ENCODE data around the gene PPP1R13B.

The PPP1R13B gene

DNA sequence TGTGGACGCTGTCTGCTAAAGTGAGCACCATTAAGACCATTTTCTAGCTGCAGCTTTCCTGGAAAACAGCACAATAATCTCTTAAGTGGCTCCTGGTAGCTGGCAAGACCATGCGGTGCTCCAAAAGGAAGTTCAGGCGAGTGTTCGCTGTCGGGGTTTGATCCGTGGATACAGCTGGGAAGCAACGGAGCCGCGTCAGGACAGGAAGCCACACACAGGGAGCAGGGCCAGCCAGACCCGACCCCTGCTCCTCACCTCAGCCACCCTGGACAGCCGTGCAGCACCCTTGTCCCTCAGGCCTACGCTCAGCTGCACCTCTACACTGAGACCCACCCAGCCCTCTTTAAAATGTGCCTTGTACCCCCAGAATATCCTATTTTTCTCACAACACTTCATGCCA is 112.4 kb downstream of the PPP1R13B start:
- TF ChIP-seq POLR2AphosphoS5 (IDR thresholded peaks at IDR 0.05; ENCODE audit: low read depth, low read length) (no peak), TAF1 (IDR thresholded peaks at IDR 0.05; ENCODE audit: borderline replicate concordance, insufficient read depth, low read length) (no peak), FOXP2 (optimal IDR thresholded peaks at IDR 0.05; ENCODE audit: borderline replicate concordance, extremely low read depth, extremely low read length, insufficient read depth) (no peak), SIN3A (IDR thresholded peaks at IDR 0.05; ENCODE audit: borderline replicate concordance, insufficient read depth, low read length) (no peak)
- TF ChIP-seq, protein P1, sequence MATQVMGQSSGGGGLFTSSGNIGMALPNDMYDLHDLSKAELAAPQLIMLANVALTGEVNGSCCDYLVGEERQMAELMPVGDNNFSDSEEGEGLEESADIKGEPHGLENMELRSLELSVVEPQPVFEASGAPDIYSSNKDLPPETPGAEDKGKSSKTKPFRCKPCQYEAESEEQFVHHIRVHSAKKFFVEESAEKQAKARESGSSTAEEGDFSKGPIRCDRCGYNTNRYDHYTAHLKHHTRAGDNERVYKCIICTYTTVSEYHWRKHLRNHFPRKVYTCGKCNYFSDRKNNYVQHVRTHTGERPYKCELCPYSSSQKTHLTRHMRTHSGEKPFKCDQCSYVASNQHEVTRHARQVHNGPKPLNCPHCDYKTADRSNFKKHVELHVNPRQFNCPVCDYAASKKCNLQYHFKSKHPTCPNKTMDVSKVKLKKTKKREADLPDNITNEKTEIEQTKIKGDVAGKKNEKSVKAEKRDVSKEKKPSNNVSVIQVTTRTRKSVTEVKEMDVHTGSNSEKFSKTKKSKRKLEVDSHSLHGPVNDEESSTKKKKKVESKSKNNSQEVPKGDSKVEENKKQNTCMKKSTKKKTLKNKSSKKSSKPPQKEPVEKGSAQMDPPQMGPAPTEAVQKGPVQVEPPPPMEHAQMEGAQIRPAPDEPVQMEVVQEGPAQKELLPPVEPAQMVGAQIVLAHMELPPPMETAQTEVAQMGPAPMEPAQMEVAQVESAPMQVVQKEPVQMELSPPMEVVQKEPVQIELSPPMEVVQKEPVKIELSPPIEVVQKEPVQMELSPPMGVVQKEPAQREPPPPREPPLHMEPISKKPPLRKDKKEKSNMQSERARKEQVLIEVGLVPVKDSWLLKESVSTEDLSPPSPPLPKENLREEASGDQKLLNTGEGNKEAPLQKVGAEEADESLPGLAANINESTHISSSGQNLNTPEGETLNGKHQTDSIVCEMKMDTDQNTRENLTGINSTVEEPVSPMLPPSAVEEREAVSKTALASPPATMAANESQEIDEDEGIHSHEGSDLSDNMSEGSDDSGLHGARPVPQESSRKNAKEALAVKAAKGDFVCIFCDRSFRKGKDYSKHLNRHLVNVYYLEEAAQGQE (IDR thresholded peaks at IDR 0.05; ENCODE audit: insufficient read depth in 1 of 2, low read depth in 2 of 2, low read length in 2 of 2), result no peak

DNA sequence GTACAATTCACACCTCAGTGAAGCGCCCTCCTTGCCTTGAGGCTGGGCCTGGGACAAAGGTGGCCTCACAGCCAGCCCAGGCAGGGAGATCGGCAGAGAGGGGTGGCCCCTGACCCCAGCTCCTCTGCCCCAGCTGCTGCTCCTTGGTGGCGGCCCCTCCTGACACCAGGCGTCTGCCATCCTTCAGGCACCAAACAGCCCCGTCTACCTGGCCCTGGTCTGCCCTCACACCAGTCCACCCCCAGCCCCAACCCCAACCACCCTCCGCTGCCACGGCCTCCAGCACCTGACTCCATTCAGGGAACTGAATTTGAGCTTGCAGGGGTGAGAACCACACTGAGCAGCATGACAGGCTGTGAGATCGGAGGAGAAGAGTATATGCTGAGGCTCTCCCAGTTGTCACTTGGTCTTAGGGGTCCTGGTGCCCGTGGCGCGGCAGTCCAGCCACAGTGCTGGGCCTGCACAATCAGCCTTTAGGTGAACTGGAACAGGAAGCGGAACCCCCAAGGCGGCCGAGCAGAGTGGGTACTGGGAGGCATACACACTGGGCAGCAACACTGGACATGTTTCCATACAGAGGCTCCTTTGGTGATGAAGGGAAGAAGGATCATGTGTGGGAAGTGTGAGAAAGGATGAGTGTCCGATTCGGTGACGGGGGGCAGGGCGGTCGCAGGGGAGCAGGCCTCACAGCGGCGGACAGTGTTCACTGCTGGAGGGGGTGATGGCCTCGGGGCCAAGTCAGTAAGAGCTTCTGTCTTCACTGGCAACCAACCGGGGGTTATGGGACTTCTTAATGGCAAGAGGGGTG is 113.1 kb downstream of the PPP1R13B start:
- TF ChIP-seq SIN3A (IDR thresholded peaks at IDR 0.05; ENCODE audit: borderline replicate concordance, insufficient read depth, low read length), result no peak
- no peak for TF ChIP-seq TAF1 (IDR thresholded peaks at IDR 0.05; ENCODE audit: borderline replicate concordance, insufficient read depth, low read length)
- TF ChIP-seq, protein P1 (IDR thresholded peaks at IDR 0.05; ENCODE audit: insufficient read depth in 1 of 2, low read depth in 2 of 2, low read length in 2 of 2), result no peak

DNA sequence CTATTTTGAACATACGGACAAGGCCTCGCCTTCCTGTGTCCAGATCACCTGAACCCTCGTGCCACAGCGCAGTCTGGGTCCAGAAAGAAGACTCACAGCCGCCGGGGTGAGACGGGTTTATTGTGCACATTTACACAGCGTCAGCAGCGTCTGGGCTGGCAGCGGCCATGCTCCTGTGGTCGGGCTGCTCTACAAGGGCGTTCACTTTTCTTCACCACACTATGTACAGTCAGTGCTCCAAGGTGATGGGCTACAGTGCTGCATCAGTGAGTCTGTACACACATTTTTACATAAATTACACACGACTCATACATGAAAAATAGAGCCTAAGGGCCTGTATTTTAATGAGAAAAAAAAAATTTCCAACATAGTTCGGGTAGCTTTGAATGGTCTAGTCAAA is 113.7 kb downstream of the PPP1R13B start:
- no peak for TF ChIP-seq TAF1 (IDR thresholded peaks at IDR 0.05; ENCODE audit: borderline replicate concordance, insufficient read depth, low read length)
- TF ChIP-seq, protein P1 (IDR thresholded peaks at IDR 0.05; ENCODE audit: insufficient read depth in 1 of 2, low read depth in 2 of 2, low read length in 2 of 2), result no peak
- TF ChIP-seq SIN3A (IDR thresholded peaks at IDR 0.05; ENCODE audit: borderline replicate concordance, insufficient read depth, low read length), result no peak
- no peak for TF ChIP-seq FOXP2 (optimal IDR thresholded peaks at IDR 0.05; ENCODE audit: borderline replicate concordance, extremely low read depth, extremely low read length, insufficient read depth)
- no peak for TF ChIP-seq POLR2AphosphoS5 (IDR thresholded peaks at IDR 0.05; ENCODE audit: low read depth, low read length)

DNA sequence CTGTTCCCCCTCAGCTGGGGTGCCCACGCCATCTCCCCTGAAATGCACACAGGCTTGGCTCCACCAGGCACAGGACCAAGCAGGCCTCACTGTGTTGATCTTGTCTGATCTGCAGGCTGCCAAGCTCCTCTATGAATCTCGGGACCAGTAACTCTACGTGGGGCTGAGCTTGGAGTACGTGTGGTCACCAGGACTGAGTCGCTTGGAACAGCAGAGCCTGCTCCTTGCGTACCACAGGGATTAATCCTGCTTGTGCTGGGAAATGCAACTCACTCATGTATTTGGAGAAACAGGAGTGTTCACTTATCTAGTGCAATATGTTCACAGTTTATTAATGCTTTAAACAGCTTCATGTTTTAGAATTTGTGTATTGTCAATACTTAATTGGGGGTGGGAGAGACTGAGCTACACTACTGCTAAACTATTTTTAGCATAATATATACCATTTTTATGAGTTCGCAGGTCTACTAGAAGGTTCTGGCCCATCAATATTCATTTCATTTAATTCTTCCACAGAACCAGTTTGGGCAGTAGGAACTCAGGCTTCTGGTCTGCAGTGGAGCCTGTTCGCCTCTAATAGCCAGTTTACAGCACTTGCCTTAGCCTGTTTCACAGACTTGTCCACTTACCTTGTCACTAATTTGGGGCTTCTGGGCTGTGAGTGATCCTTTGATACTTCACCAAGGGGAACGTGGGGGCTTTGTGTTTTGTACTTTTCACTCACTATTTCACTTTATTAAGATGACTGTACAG is 114.3 kb downstream of the PPP1R13B start:
- TF ChIP-seq, protein P1 (IDR thresholded peaks at IDR 0.05; ENCODE audit: insufficient read depth in 1 of 2, low read depth in 2 of 2, low read length in 2 of 2), result no peak
- no peak for TF ChIP-seq POLR2AphosphoS5 (IDR thresholded peaks at IDR 0.05; ENCODE audit: low read depth, low read length)
- TF ChIP-seq SIN3A (IDR thresholded peaks at IDR 0.05; ENCODE audit: borderline replicate concordance, insufficient read depth, low read length), result no peak
- no peak for TF ChIP-seq TAF1 (IDR thresholded peaks at IDR 0.05; ENCODE audit: borderline replicate concordance, insufficient read depth, low read length)
- no peak for TF ChIP-seq FOXP2 (optimal IDR thresholded peaks at IDR 0.05; ENCODE audit: borderline replicate concordance, extremely low read depth, extremely low read length, insufficient read depth)
